Smooth muscle cell (in vitro differentiated cells): ENCODE measurements around the gene SLC31A2. TPM values are rescaled to one million over a fixed set of nuclear protein-coding genes. Genes with fewer than 3 reads are reported as not detected.

Experiments
- DNase-seq: peaks from one replicate; lab custom pipeline; 2025; ENCODE audit not compliant: unreplicated experiment; lab: John Stamatoyannopoulos, UW
- H2AFZ ChIP-seq: fragments of 200-600 bp; sonication (generic); 2 replicates; pipeline ENCODE4 v1.6.0; 2016; ENCODE audit warnings: antibody characterized with exemption, low read depth, mild to moderate bottlenecking
- H3F3A ChIP-seq: fragments of 200-600 bp; sonication (generic); 2 replicates; pipeline ENCODE4 v1.6.0; 2017; ENCODE audit warnings: antibody characterized with exemption, low read depth
- H3K27ac ChIP-seq: fragments of 200-600 bp; sonication (generic); 2 replicates; pipeline ENCODE4 v1.5.1; 2016; ENCODE audit warnings: low read depth, mild to moderate bottlenecking
- H3K27me3 ChIP-seq: fragments of 200-600 bp; sonication (generic); 2 replicates; pipeline ENCODE4 v1.6.1; 2016; ENCODE audit warnings: low read depth, mild to moderate bottlenecking
- H3K36me3 ChIP-seq: fragments of 200-600 bp; sonication (generic); 2 replicates; pipeline ENCODE4 v1.5.1; 2016; ENCODE audit warnings: low read depth
- H3K4me1 ChIP-seq: fragments of 200-600 bp; sonication (generic); 2 replicates; pipeline ENCODE4 v1.5.1; 2016; ENCODE audit warnings: low read depth
- H3K4me2 ChIP-seq: fragments of 200-600 bp; sonication (generic); 2 replicates; pipeline ENCODE4 v1.6.0; 2016; ENCODE audit warnings: mild to moderate bottlenecking
- H3K4me3 ChIP-seq: fragments of 200-600 bp; sonication (generic); 2 replicates; pipeline ENCODE4 v1.5.1; 2016; ENCODE audit warnings: mild to moderate bottlenecking
- H3K79me2 ChIP-seq: fragments of 200-600 bp; sonication (generic); 2 replicates; pipeline ENCODE4 v1.6.0; 2016; ENCODE audit warnings: low read depth, mild to moderate bottlenecking
- H3K9ac ChIP-seq: fragments of 200-600 bp; sonication (generic); 2 replicates; pipeline ENCODE4 v1.6.0; 2016; ENCODE audit warnings: low read depth
- H3K9me3 ChIP-seq: fragments of 200-600 bp; sonication (generic); replicated peaks from 2 replicates; pipeline ENCODE4 v1.5.1; 2016; ENCODE audit warnings: low read depth
- H4K20me1 ChIP-seq: fragments of 200-600 bp; sonication (generic); 2 replicates; pipeline ENCODE4 v1.6.0; 2016; ENCODE audit warnings: low read depth
- WGBS: methylation state at CpG from one replicate; pipeline ENCODE4 v1.1.7; 2016; ENCODE audit warnings: low lambda C conversion rate; 5-methylcytosine and 5-hydroxymethylcytosine counted together
- polyA plus RNA-seq: library from polyadenylated mRNA; unstranded; fragments of >200 nt; fragmentation: Nextera tagmentation; extraction: Ambion mirVana; gene quantifications from 2 replicates; pipeline ENCODE4 v1.2.1, GENCODE V29; 2016
- total RNA-seq: library from RNA; depleted of rRNA; stranded (reverse); fragments of >200 nt; gene quantifications from 2 replicates; pipeline ENCODE4 v1.2.3, GENCODE V29; 2014
- TF ChIP-seq, protein P1 (sequence below): fragments of 200-600 bp; sonication (generic); IDR thresholded peaks from 2 replicates; pipeline ENCODE4 v1.5.1; 2017; ENCODE audit warnings: borderline replicate concordance, mild to moderate bottlenecking, antibody characterized with exemption; ENCODE audit not compliant: insufficient read depth, poor library complexity, severe bottlenecking

The SLC31A2 gene
- total and polyA plus RNA-seq, 2 experiments from 2014 or later = 4.8 to 9.1 TPM

- Histone ChIP-seq H3K4me1 (no peaks in the 10 kb centered on the region), H3K36me3 (peaks cover 16% of the 10 kb centered on the region), H3K27ac (no peak overlapping the region), H3K27me3 (no peaks in the 10 kb centered on the region), H3K9me3 (no peaks in the 10 kb centered on the region), H3K9ac (no peak overlapping the region), H3K4me3 (no peak overlapping the region), H3K4me2 (no peak overlapping the region), H3F3A (no peaks in the 10 kb centered on the region), H2AFZ (no peak overlapping the region), H4K20me1 (peaks cover 52% of the 10 kb centered on the region), H3K79me2 (peaks cover 33% of the 10 kb centered on the region)
- 96% methylated on average over 10 of the region's 10 CpGs for WGBS
- DNase-seq = no peak
- TF ChIP-seq, protein P1, sequence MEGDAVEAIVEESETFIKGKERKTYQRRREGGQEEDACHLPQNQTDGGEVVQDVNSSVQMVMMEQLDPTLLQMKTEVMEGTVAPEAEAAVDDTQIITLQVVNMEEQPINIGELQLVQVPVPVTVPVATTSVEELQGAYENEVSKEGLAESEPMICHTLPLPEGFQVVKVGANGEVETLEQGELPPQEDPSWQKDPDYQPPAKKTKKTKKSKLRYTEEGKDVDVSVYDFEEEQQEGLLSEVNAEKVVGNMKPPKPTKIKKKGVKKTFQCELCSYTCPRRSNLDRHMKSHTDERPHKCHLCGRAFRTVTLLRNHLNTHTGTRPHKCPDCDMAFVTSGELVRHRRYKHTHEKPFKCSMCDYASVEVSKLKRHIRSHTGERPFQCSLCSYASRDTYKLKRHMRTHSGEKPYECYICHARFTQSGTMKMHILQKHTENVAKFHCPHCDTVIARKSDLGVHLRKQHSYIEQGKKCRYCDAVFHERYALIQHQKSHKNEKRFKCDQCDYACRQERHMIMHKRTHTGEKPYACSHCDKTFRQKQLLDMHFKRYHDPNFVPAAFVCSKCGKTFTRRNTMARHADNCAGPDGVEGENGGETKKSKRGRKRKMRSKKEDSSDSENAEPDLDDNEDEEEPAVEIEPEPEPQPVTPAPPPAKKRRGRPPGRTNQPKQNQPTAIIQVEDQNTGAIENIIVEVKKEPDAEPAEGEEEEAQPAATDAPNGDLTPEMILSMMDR = no peak
Observed at GRCh38 chr9:113210815-113211214, 60.0 kb downstream of the SLC31A2 start.

Other genes starting within 250 kb of the SLC31A2 start
- 4.3 and 9.9 TPM in 2 replicates for gene ZNF883, start 138.8 kb upstream of the SLC31A2 start, total RNA-seq
- 0.91 and 1.7 TPM in 2 replicates for gene ZNF883, start 138.8 kb upstream of the SLC31A2 start, polyA plus RNA-seq
- 8.2 and 9.0 TPM in 2 replicates for gene ZFP37, start 94.3 kb upstream of the SLC31A2 start, total RNA-seq
- 2.2 and 2.5 TPM in 2 replicates for gene ZFP37, start 94.3 kb upstream of the SLC31A2 start, polyA plus RNA-seq
- 22.6 and 27.9 TPM in 2 replicates for gene FKBP15, start 70.3 kb downstream of the SLC31A2 start, total RNA-seq
- gene FKBP15, start 70.3 kb downstream of the SLC31A2 start, polyA plus RNA-seq = 12.3 and 13.0 TPM in 2 replicates
- gene SLC31A1, start 70.5 kb downstream of the SLC31A2 start, total RNA-seq = 34.7 and 39.1 TPM in 2 replicates
- gene SLC31A1, start 70.5 kb downstream of the SLC31A2 start, polyA plus RNA-seq = 28.1 and 35.8 TPM in 2 replicates
- 44.8 and 49.3 TPM in 2 replicates for gene CDC26, start 124.6 kb downstream of the SLC31A2 start, total RNA-seq
- gene CDC26, start 124.6 kb downstream of the SLC31A2 start, polyA plus RNA-seq = 59.8 and 61.8 TPM in 2 replicates
- gene PRPF4, start 124.7 kb downstream of the SLC31A2 start, total RNA-seq = 18.5 and 22.9 TPM in 2 replicates
- gene PRPF4, start 124.7 kb downstream of the SLC31A2 start, polyA plus RNA-seq = 21.0 and 22.2 TPM in 2 replicates
- 0.09 and 2.3 TPM in 2 replicates for gene RNF183, start 152.4 kb downstream of the SLC31A2 start, total RNA-seq
- 0.66 TPM in 1 of 2 replicates, not detected in the other for gene RNF183, start 152.4 kb downstream of the SLC31A2 start, polyA plus RNA-seq
- 2.2 and 2.7 TPM in 2 replicates for gene WDR31, start 189.3 kb downstream of the SLC31A2 start, total RNA-seq
- gene WDR31, start 189.3 kb downstream of the SLC31A2 start, polyA plus RNA-seq = 1.2 and 1.6 TPM in 2 replicates
- 0.36 and 0.67 TPM in 2 replicates for gene BSPRY, start 198.5 kb downstream of the SLC31A2 start, total RNA-seq
- gene BSPRY, start 198.5 kb downstream of the SLC31A2 start, polyA plus RNA-seq = 0.27 and 2.3 TPM in 2 replicates
- 2.9 and 6.7 TPM in 2 replicates for gene HDHD3, start 226.0 kb downstream of the SLC31A2 start, total RNA-seq
- 12.5 and 18.9 TPM in 2 replicates for gene HDHD3, start 226.0 kb downstream of the SLC31A2 start, polyA plus RNA-seq